Measurements from ENCODE around the gene WWC2.

WWC2 gene

GRCh38 chr4:183260491-183261151, 161.6 kb downstream of the WWC2 start:
- Mint-ChIP-seq H3K9me3 (no peaks in the 10 kb centered on the region), H3K4me3 (no peak overlapping the region), H3K27me3 (no peaks in the 10 kb centered on the region), H3K4me1 (peaks cover 7% of the 10 kb centered on the region), H3K36me3 (no peaks in the 10 kb centered on the region), H3K27ac (no peak overlapping the region)

GRCh38 chr4:183261953-183262775, 163.1 kb downstream of the WWC2 start:
- H3K4me1 Mint-ChIP-seq, result peaks cover 7% of the 10 kb centered on the region
- no peaks in the 10 kb centered on the region for H3K9me3 Mint-ChIP-seq
- H3K36me3 Mint-ChIP-seq, result no peaks in the 10 kb centered on the region
- no peaks in the 10 kb centered on the region for H3K27me3 Mint-ChIP-seq
- H3K4me3 Mint-ChIP-seq, result no peak overlapping the region
- peak overlapping the region; percentile 51 for H3K27ac Mint-ChIP-seq

GRCh38 chr4:183262776-183263100, 163.7 kb downstream of the WWC2 start:
- H3K36me3 Mint-ChIP-seq, result no peaks in the 10 kb centered on the region
- H3K4me3 Mint-ChIP-seq, result no peak overlapping the region
- H3K9me3 Mint-ChIP-seq, result no peaks in the 10 kb centered on the region
- no peak overlapping the region for H3K27ac Mint-ChIP-seq
- no peaks in the 10 kb centered on the region for H3K27me3 Mint-ChIP-seq
- peaks cover 7% of the 10 kb centered on the region for H3K4me1 Mint-ChIP-seq

- H3K4me1 Mint-ChIP-seq, result peaks cover 7% of the 10 kb centered on the region
- no peaks in the 10 kb centered on the region for H3K27me3 Mint-ChIP-seq
- H3K9me3 Mint-ChIP-seq, result no peaks in the 10 kb centered on the region
- no peak overlapping the region for H3K27ac Mint-ChIP-seq
- H3K36me3 Mint-ChIP-seq, result peaks cover 2% of the 10 kb centered on the region
- H3K4me3 Mint-ChIP-seq, result no peak overlapping the region
Measured at GRCh38 chr4:183263787-183264386, 164.8 kb downstream of the WWC2 start.

- Mint-ChIP-seq H3K9me3 (no peaks in the 10 kb centered on the region), H3K27ac (no peak overlapping the region), H3K4me1 (peaks cover 7% of the 10 kb centered on the region), H3K4me3 (no peak overlapping the region), H3K27me3 (no peaks in the 10 kb centered on the region), H3K36me3 (peaks cover 2% of the 10 kb centered on the region)
Measured at GRCh38 chr4:183264614-183265013, 165.6 kb downstream of the WWC2 start.

GRCh38 chr4:183266371-183266770, 167.3 kb downstream of the WWC2 start:
- H3K27me3 Mint-ChIP-seq, result no peaks in the 10 kb centered on the region
- no peak overlapping the region for H3K27ac Mint-ChIP-seq
- peaks cover 7% of the 10 kb centered on the region for H3K4me1 Mint-ChIP-seq
- H3K9me3 Mint-ChIP-seq, result no peaks in the 10 kb centered on the region
- H3K36me3 Mint-ChIP-seq, result peaks cover 2% of the 10 kb centered on the region
- no peak overlapping the region for H3K4me3 Mint-ChIP-seq

- Mint-ChIP-seq H3K27ac (no peak overlapping the region), H3K4me3 (no peak overlapping the region), H3K27me3 (no peaks in the 10 kb centered on the region)
Measured at GRCh38 chr4:183268556-183268955, 169.5 kb downstream of the WWC2 start.

GRCh38 chr4:183272384-183272783, 173.3 kb downstream of the WWC2 start:
- H3K9me3 Mint-ChIP-seq, result no peaks in the 10 kb centered on the region

More at GRCh38 chr4:183268556-183268955, 169.5 kb downstream of the WWC2 start:
- Mint-ChIP-seq H3K36me3 (peaks cover 2% of the 10 kb centered on the region), H3K4me1 (no peaks in the 10 kb centered on the region), H3K9me3 (no peaks in the 10 kb centered on the region)

GRCh38 chr4:183276106-183276505, 177.0 kb downstream of the WWC2 start:
- Mint-ChIP-seq H3K27ac (no peak overlapping the region), H3K27me3 (no peaks in the 10 kb centered on the region), H3K9me3 (no peaks in the 10 kb centered on the region), H3K36me3 (peaks cover 26% of the 10 kb centered on the region), H3K4me3 (no peak overlapping the region), H3K4me1 (no peaks in the 10 kb centered on the region)

More at GRCh38 chr4:183272384-183272783, 173.3 kb downstream of the WWC2 start:
- H3K4me3 Mint-ChIP-seq, result no peak overlapping the region
- no peaks in the 10 kb centered on the region for H3K4me1 Mint-ChIP-seq
- H3K27me3 Mint-ChIP-seq, result no peaks in the 10 kb centered on the region
- no peak overlapping the region for H3K27ac Mint-ChIP-seq
- peaks cover 25% of the 10 kb centered on the region for H3K36me3 Mint-ChIP-seq

GRCh38 chr4:183284258-183284785, 185.3 kb downstream of the WWC2 start:
- no peak overlapping the region for H3K27ac Mint-ChIP-seq
- H3K36me3 Mint-ChIP-seq, result peaks cover 13% of the 10 kb centered on the region
- no peaks in the 10 kb centered on the region for H3K4me1 Mint-ChIP-seq
- no peaks in the 10 kb centered on the region for H3K27me3 Mint-ChIP-seq
- H3K9me3 Mint-ChIP-seq, result no peaks in the 10 kb centered on the region
- H3K4me3 Mint-ChIP-seq, result no peak overlapping the region

- no peaks in the 10 kb centered on the region for H3K9me3 Mint-ChIP-seq
- no peak overlapping the region for H3K4me3 Mint-ChIP-seq
- H3K4me1 Mint-ChIP-seq, result no peaks in the 10 kb centered on the region
- peaks cover 15% of the 10 kb centered on the region for H3K36me3 Mint-ChIP-seq
- no peak overlapping the region for H3K27ac Mint-ChIP-seq
- H3K27me3 Mint-ChIP-seq, result no peaks in the 10 kb centered on the region
Measured at GRCh38 chr4:183284965-183285364, 185.9 kb downstream of the WWC2 start.

- Mint-ChIP-seq H3K4me1 (no peaks in the 10 kb centered on the region), H3K36me3 (peaks cover 12% of the 10 kb centered on the region), H3K4me3 (no peak overlapping the region), H3K9me3 (no peaks in the 10 kb centered on the region), H3K27ac (no peak overlapping the region), H3K27me3 (no peaks in the 10 kb centered on the region)
Measured at GRCh38 chr4:183285886-183286285, 186.8 kb downstream of the WWC2 start.

- H3K4me3 Mint-ChIP-seq, result no peak overlapping the region
- no peak overlapping the region for H3K27ac Mint-ChIP-seq
- H3K27me3 Mint-ChIP-seq, result no peaks in the 10 kb centered on the region
- peaks cover 12% of the 10 kb centered on the region for H3K36me3 Mint-ChIP-seq
- no peaks in the 10 kb centered on the region for H3K4me1 Mint-ChIP-seq
- H3K9me3 Mint-ChIP-seq, result no peaks in the 10 kb centered on the region
Measured at GRCh38 chr4:183286590-183287308, 187.7 kb downstream of the WWC2 start.

- H3K4me3 Mint-ChIP-seq, result no peak overlapping the region
- H3K27me3 Mint-ChIP-seq, result no peaks in the 10 kb centered on the region
- no peaks in the 10 kb centered on the region for H3K9me3 Mint-ChIP-seq
- H3K4me1 Mint-ChIP-seq, result no peaks in the 10 kb centered on the region
- H3K27ac Mint-ChIP-seq, result no peak overlapping the region
- peaks cover 10% of the 10 kb centered on the region for H3K36me3 Mint-ChIP-seq
Measured at GRCh38 chr4:183287309-183287659, 188.2 kb downstream of the WWC2 start.

- peaks cover 10% of the 10 kb centered on the region for H3K36me3 Mint-ChIP-seq
- no peaks in the 10 kb centered on the region for H3K4me1 Mint-ChIP-seq
- H3K27me3 Mint-ChIP-seq, result no peaks in the 10 kb centered on the region
- H3K27ac Mint-ChIP-seq, result no peak overlapping the region
- no peaks in the 10 kb centered on the region for H3K9me3 Mint-ChIP-seq
- H3K4me3 Mint-ChIP-seq, result no peak overlapping the region
Measured at GRCh38 chr4:183287677-183288076, 188.6 kb downstream of the WWC2 start.
